K562 (cell line): ENCODE data around the gene RPS8. TPM values are rescaled to one million over a fixed set of nuclear protein-coding genes. Genes with fewer than 3 reads are reported as not detected.

Source experiments
- ARNT ChIP-seq, 2 experiments: fragments of 450-650 bp; IDR thresholded peaks; 2 replicates each; pipeline ENCODE4 v1.6.1; 2016; ENCODE audit warnings: mild to moderate bottlenecking in 1 of 2
- BRCA1 ChIP-seq, 2 experiments: fragments of 450-650 bp in 1 of 2; sonication (generic) in 1 of 2; formaldehyde crosslinking in 1 of 2; IDR thresholded peaks; 2 replicates each; pipeline versions ENCODE4 v1.5.0 to v1.6.1; 2017 to 2020; ENCODE audit warnings: mild to moderate bottlenecking in 1 of 2, missing genetic modification reagents in 1 of 2
- CEBPZ ChIP-seq: fragments of 150-350 bp; IDR thresholded peaks from 2 replicates; pipeline ENCODE4 v1.6.1; 2014; ENCODE audit warnings: low read depth, mild to moderate bottlenecking, low read length, borderline replicate concordance
- DLX4 ChIP-seq: fragments of 250-450 bp; sonication (Bioruptor Pico); IDR thresholded peaks from 2 replicates; pipeline ENCODE4 v1.6.1; 2021; ENCODE audit warnings: mild to moderate bottlenecking
- ESRRB ChIP-seq: fragments of 250-450 bp; sonication (Bioruptor Pico); IDR thresholded peaks from 2 replicates; pipeline ENCODE4 v1.5.0; 2020; ENCODE audit warnings: mild to moderate bottlenecking, moderate library complexity, borderline replicate concordance
- NFRKB ChIP-seq: fragments of 450-650 bp; IDR thresholded peaks from 2 replicates; pipeline ENCODE4 v1.6.1; 2016; ENCODE audit warnings: low read depth
- NR4A1 ChIP-seq, 2 experiments: fragments of 250-450 bp in 1 of 2; fragments of 450-650 bp in 1 of 2; sonication (Bioruptor Pico) in 1 of 2; IDR thresholded peaks; 2 replicates each; pipeline versions ENCODE4 v1.4.0 to v1.6.1; 2016 to 2020; ENCODE audit warnings: mild to moderate bottlenecking in 2 of 2, missing compliant biosample characterization in 1 of 2, missing genetic modification characterization in 1 of 2, moderate library complexity in 1 of 2
- PML ChIP-seq: IDR thresholded peaks from 2 replicates; pipeline ENCODE4 v1.6.1; 2012; ENCODE audit warnings: low read length, inconsistent platforms
- PREB ChIP-seq: sonication (generic); formaldehyde crosslinking; IDR thresholded peaks from 2 replicates; pipeline ENCODE4 v1.8.1; 2023; ENCODE audit warnings: mild to moderate bottlenecking, missing genetic modification reagents
- SFPQ ChIP-seq: fragments of 200-400 bp; formaldehyde crosslinking; IDR thresholded peaks from 2 replicates; pipeline ENCODE4 v1.6.1; 2017; ENCODE audit warnings: mild to moderate bottlenecking, low read depth, low read length, moderate library complexity
- SMAD3 ChIP-seq: fragments of 450-650 bp; formaldehyde crosslinking; conservative IDR thresholded peaks from 2 replicates; pipeline ENCODE4 v1.4.0; 2020; ENCODE audit warnings: mild to moderate bottlenecking
- SMC3 ChIP-seq: conservative IDR thresholded peaks from 2 replicates; pipeline ENCODE4 v1.6.1; 2011; ENCODE audit warnings: low read depth, low read length, improper control_type of control experiment; ENCODE audit not compliant: insufficient read depth
- SPI1 ChIP-seq: IDR thresholded peaks from 2 replicates; pipeline ENCODE4 v1.6.1; 2011; ENCODE audit warnings: low read depth, low read length, control low read depth, borderline replicate concordance
- TAF7 ChIP-seq: fragments of 450-650 bp; IDR thresholded peaks from 2 replicates; pipeline ENCODE4 v1.6.1; 2016; ENCODE audit warnings: missing genetic modification characterization, missing compliant biosample characterization
- XRCC3 ChIP-seq: fragments of 450-650 bp; IDR thresholded peaks from 2 replicates; pipeline ENCODE4 v1.6.1; 2017; ENCODE audit warnings: mild to moderate bottlenecking, moderate library complexity
- ZNF175 ChIP-seq: fragments of 200-800 bp; sonication (Bioruptor generic); IDR thresholded peaks from 2 replicates; pipeline ENCODE4 v1.6.1; 2016; ENCODE audit warnings: low read depth, mild to moderate bottlenecking, missing genetic modification characterization, missing compliant biosample characterization
- ZNF280A ChIP-seq: fragments of 450-650 bp; IDR thresholded peaks from 2 replicates; pipeline ENCODE4 v1.6.1; 2018; ENCODE audit warnings: mild to moderate bottlenecking, low read depth; ENCODE audit not compliant: partially characterized antibody
- polyA plus RNA-seq, 8 experiments: library from polyadenylated mRNA; depleted of rRNA in 4 of 8; stranded (reverse) in 5 of 8; unstranded in 3 of 8; fragments of >200 nt; fragmentation: Nextera tagmentation in 2 of 8; fragmentation: Illumina TruSeq in 1 of 8; extraction: Ambion mirVana in 2 of 8; extraction: Trizol in 1 of 8; gene quantifications; 2 replicates each; pipeline versions ENCODE4 v1.2.1 to v1.2.3, GENCODE V29; 2011 to 2014; ENCODE audit warnings: inconsistent platforms in 1 of 8, missing spikeins in 1 of 8
- total RNA-seq, 7 experiments: library from RNA; depleted of rRNA in 6 of 7; stranded (reverse); fragments of >200 nt in 6 of 7; fragmentation: Illumina TruSeq in 2 of 7; extraction: Trizol in 2 of 7; gene quantifications; 2 replicates each; pipeline versions ENCODE4 v1.2.1 to v1.2.3, GENCODE V29; 2011 to 2021; ENCODE audit warnings: low replicate concordance in 1 of 7

The RPS8 gene
- total and polyA plus RNA-seq, 9 of the 15 experiments (the other 6 are each of a cell fraction or from before 2014, with no cell fraction given), result 2,431 to 4,168 (median 3,109) TPM

- TF ChIP-seq CEBPZ, result 0 out of 2 replicates have a peak, but pooled peaks have one; percentile 15
- TF ChIP-seq NR4A1 (CRISPR knock-in tag; IDR thresholded peaks at IDR 0.05), result peak; percentile 66; the same call in 1 of the 2 replicates
- TF ChIP-seq NR4A1 (tag; IDR thresholded peaks at IDR 0.05), result 0 out of 2 replicates have a peak, but pooled peaks have one; percentile 60
- peak; percentile 85 for TF ChIP-seq ZNF175 (CRISPR knock-in tag)
- TF ChIP-seq ZNF280A, result peak; percentile 20
- peak; percentile 97 for TF ChIP-seq DLX4
- peak; percentile 97 for TF ChIP-seq SMAD3 (CRISPR knock-in tag)
- TF ChIP-seq ESRRB (CRISPR knock-in tag), result peak; percentile 98
- peak; percentile 67 for TF ChIP-seq SFPQ
- no peak; the same call in 1 of the 2 replicates for TF ChIP-seq XRCC3
- peak; percentile 94 to 99 for TF ChIP-seq ARNT (IDR thresholded peaks at IDR 0.05)
- TF ChIP-seq SPI1, result no peak; the same call in none of the 2 replicates
- TF ChIP-seq PREB (CRISPR knock-in tag), result no peak
- peak; percentile 100 for TF ChIP-seq PML
- TF ChIP-seq BRCA1 (IDR thresholded peaks at IDR 0.05), result no peak
- TF ChIP-seq BRCA1 (CRISPR knock-in tag; IDR thresholded peaks at IDR 0.05), result no peak
- TF ChIP-seq TAF7, result peak; percentile 54; the same call in 1 of the 2 replicates
- peak; percentile 68; the same call in 1 of the 2 replicates for TF ChIP-seq NFRKB
- TF ChIP-seq SMC3, result peak; percentile 62; the same call in 1 of the 2 replicates
Measured at GRCh38 chr1:44730741-44731512, 44.4 kb upstream of the RPS8 start, which contains the start of gene RNU5D-1 (continued).
